Activated T-cell treated with anti-CD3 and anti-CD28 coated beads for 24 hours (primary cell): ENCODE results near the gene ARHGEF39.

Experiments
- DNase-seq: peaks from one replicate; pipeline ENCODE4 v3.0.0-alpha.2; 2020; ENCODE audit warnings: low read depth

Gene ARHGEF39

GRCh38 chr9:35664531-35665470 lies at the start of gene ARHGEF39:
ARHGEF39 (minus strand) TSS chr9:35665195; CDS start chr9:35665169, 26 bp downstream.
- peak; percentile 59 for DNase-seq

DNA sequence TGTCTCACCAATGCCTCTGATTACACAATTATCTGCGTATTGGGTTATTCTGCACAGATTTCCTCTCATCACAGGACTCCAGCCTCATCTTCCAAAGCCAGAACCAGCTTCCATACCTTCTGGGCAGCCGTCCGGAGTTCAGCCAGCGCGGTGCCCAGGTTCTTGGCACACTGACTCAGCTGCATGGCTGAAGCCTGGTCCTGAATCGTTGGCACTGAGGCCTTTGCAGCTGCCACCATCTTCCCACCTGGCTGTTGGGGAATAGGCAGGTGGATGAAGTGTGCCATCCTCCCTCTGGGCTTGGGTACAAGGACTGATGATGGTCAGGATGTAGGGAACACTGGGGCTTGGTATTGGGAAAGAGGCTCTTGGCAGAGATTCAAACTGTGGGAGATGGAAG lies 49.1 kb upstream of the ARHGEF39 start:
- DNase-seq: no peak

DNA sequence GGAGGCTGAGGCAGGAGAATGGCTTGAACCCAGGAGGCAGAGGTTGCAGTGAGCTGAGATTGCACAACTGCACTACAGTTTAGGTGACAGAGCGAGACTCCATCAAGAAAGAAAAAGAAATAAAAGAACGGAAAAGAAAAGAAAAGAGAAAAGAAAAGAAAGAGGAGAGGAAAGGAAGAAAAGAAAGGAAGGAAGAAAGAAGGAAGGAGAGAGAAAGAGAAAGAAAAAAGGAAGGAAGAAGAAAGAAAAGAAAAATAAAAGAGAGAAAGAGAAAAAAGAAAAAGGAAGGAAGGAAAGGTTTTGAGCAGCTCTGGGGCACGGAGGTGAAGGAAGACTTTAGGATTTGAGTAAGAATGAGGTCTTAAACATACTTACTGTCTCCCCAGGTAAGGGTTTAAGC lies 48.6 kb upstream of the ARHGEF39 start:
- DNase-seq: no peak

- no peak for DNase-seq
Observed at GRCh38 chr9:35712762-35713400, 47.9 kb upstream of the ARHGEF39 start.

DNA sequence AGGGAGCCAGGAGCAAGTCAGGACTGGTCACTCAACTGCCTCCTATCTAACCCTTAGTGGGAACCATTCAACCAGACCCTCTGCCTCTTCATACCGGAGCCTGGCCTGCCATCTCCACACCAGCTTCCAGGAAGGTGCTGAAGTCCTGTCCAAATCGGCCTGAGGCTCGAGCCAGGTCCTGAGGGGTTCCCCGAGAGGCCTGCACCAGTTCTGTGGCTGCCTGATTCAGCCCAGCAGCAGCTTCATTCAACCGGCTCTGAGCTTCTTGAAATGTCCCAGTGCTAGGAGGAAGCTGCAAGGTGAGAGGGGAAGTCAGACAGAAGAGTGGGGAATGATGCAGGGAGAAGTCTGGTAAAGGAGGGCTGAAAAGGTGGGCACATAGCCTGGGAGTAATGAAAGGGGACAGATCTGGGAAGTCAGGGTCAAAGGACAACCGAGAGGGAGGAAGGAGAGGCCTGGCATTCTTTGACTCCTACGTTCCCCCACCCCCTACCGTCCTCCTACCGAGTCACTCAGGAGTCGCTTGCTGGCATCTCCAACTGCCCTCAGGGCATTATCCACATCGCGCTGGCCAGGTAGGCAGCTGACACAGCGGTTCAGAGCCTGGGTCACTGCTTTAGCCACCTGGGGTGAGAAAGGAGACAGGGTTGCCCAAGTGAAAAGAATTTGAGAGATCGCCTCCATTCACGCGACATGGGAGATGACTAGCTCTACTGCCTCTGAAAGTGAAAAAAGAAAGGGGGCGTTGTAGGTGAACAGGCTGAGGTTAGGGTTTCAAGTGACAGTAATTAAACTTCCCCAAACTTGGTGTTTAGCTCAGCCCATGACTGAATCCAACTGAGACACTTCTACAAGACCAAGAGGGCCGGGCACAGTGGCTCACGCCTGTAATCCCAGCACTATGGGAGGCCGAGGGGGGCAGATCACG lies 46.8 kb upstream of the ARHGEF39 start:
- DNase-seq: no peak

DNA sequence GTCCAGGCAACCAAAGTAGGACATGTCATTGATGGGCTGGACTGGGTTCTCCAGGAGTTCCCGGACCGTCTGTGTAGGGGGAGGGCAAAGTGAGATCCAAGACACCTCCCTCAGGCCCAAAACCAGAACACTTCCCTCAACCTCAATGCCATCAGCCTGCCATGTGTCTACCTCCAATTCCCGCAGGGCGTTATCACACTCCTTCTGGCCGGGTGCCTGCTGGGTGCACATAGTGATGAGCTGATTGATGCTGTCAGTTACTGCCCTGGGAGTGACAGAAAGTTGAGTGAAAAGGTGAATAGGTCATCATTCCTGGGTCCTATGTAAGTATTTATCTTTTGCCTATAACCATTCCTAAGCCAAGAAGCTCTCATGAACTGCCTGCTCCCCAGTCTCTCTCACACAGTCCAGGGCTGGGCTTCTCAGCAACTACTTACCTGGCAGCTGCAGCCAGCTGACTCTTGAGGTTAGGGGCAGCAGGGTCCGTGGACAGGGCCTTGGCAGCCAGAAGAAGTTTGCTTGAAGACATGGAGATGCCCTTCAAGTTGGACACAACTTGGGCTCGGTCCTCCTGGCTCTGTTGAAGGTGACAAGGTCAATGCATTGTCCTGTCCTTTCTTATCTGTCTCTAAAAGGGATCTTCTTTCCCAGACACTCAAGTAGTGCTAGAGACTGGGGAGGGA lies 46.0 kb upstream of the ARHGEF39 start:
- no peak for DNase-seq

DNA sequence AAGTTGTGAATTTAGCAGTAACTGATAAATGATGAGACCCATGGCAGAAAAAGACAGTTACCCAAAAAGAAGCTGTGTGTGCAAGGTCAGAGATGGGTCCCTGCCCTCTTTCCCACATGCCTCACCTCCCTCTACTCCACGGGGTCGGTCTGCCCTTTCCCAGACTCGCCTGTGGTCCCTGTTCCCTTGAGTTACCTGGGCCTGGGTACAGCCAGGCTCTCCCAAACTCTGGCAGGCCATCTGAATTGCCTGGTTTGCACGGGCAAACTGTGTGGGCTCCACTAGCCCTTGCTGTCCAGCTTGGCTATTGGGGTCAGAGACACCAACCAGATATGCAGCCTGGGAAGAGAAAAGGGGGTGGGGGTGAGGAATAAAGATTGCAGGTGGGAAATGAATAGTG lies 43.2 kb upstream of the ARHGEF39 start:
- DNase-seq: no peak

DNA sequence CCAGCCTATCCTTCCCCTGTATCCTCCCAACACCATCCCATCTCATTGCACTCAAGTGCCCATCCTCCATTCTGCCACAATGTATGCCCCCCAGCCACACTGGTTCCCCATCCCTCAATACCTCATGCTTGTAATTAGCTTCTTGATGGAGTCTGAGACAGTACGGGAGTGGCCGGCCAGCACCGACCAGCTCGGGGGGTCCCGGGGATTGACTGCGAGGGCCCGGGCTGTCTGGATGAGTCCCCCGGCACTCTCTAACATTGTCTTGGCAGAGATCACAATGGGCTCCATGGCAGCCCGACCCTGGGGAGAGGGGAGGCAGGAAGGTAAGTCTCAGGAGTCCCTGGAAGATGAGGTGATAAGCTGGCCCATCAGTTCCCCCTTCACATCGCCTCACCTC lies 42.0 kb upstream of the ARHGEF39 start:
- DNase-seq: no peak

DNA sequence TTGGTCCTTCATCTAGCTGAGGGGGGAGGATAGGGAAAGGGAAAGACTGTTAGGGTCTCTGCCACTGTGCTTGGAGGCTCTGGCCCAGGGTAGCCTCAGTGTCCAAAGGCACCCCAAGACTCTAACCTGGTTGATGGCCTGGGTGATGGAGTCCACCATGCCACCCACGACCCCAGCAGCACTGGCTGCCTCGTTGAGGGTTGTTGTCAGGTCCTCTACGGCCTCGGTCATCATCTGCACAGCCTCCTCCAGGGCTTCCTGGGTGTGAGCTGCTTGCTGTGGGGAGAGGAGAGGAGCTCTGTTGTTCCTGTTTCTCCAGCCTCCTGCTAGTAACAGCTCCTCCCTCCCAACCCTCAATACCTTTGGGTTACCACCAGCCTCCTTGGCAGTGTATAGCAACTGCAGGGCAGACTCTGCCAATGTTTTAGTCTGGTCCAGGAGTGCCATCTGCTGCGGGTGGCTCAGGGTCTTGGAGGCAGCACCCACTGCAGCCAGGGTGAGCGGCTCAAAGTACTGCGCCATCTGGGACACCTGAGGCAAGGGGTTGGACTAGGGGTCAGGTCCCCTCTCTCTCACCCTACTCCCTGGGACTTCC lies 40.9 kb upstream of the ARHGEF39 start:
- no peak for DNase-seq

GRCh38 chr9:35705372-35705771 lies 40.4 kb upstream of the ARHGEF39 start:
- DNase-seq: no peak

DNA sequence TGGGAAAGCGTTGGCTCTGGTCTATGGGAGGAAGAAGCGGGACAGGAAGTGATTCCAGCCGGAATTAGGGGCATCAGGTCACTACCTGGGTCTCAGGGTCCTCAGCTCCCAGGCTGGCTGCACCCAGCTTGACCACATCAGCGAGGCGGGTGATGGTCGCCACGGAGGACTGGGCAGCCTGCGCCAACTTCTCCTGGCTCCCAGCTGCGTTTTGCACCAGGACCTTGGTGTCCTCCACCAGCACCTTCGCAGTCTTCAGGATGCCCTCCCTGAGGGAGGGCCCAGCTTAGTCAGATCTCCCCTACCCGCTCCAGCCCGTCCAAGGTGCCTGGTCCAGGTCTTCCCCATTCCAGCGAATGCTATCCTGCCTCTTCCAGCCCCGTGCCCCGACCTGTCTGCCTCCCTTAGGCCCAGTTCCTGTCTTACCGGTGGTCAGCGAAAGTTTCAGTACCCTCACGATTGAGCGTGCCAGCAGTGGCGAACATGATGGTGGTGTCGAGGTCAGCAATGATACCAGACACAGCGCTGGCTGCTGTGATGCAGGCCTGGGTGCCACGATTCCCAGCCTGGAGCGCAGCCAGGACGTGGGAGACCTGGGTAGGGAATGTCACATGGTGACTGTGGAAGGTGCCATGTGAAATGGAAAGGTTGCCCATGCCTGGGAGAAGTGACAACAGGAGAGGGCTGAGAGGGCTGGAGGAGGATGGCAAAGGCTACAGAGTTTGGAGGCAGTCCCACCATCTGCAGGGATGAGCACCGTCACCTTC lies 39.1 kb upstream of the ARHGEF39 start:
- DNase-seq: no peak

- DNase-seq: no peak
Observed at GRCh38 chr9:35702696-35703095, 37.7 kb upstream of the ARHGEF39 start.

DNA sequence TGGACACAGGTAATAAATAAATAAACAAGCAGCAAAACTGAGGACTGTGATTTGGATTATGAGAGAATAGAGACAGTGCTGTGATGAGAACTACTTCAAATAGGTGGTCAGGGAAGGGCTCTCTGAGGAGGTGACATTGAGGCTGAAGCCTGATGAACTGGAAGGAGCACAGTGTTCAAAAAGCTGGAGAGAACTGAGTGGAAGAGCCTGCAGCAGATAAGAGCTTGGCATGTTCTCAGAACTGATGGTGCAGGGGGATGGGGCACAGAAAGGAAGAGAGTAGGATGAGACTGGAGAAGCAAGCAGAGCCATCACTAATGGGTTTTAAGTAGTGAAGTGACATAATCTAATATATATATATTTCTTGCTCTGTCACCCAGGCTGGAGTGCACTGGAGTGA lies 35.9 kb upstream of the ARHGEF39 start:
- DNase-seq: no peak

DNA sequence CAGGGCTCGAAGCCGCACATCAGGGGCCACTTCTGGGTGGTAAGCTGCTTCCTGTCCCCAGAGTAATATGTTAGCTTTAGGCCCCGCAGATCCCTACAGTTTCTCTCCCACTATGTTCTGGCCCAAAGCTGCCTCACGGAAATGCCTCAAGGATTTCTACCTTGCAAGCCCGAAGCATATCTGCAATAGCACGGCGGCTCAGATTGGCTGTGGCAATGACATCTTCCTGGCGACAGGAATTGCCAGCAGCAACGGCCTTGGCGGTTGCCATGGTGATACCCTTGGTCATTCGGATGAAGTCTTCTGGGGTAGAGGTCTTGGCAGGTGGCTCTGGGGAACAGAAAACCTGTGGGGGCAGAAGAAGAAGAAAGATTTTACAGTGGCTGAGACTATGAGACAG lies 35.0 kb upstream of the ARHGEF39 start:
- DNase-seq: no peak

DNA sequence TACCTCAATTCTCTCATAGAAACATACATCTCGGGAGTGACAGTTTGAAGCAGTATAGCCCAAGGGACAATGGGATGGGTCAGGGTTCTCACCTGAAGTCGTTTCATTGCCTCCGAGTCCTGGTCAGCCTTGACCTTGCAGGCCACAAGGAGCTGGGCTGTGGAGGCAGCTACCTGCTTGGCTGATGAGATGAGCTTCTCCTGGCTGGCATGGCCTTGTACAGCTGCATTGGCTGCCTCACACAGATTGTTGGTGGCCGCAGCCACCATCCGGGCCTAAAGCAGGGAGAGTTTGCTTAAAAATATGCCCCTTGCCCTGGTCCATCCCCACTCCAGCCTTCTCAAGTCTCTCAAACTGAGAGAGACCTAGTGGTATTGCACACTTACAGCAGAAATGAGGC lies 33.2 kb upstream of the ARHGEF39 start:
- no peak for DNase-seq

DNA sequence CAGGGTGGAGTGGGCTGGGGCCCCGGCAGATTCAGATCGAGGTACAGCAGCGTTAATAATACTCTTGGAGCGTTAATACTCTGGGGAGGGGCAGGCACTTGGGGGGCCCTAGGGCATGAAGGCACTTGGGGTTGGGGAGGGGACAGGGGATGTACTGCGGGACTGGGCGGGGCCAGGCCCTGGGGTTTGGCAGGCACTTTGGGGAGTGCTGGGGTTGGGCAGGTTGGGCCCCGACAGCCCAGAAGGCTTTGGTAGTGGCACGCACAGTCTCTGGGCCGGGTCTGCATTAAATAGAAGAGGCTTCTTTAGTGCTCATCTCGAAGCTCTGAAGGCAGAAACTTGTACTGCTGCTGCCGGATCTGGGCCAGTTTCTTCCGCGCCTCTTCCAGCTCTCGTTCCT lies 32.5 kb upstream of the ARHGEF39 start:
- DNase-seq: no peak

DNA sequence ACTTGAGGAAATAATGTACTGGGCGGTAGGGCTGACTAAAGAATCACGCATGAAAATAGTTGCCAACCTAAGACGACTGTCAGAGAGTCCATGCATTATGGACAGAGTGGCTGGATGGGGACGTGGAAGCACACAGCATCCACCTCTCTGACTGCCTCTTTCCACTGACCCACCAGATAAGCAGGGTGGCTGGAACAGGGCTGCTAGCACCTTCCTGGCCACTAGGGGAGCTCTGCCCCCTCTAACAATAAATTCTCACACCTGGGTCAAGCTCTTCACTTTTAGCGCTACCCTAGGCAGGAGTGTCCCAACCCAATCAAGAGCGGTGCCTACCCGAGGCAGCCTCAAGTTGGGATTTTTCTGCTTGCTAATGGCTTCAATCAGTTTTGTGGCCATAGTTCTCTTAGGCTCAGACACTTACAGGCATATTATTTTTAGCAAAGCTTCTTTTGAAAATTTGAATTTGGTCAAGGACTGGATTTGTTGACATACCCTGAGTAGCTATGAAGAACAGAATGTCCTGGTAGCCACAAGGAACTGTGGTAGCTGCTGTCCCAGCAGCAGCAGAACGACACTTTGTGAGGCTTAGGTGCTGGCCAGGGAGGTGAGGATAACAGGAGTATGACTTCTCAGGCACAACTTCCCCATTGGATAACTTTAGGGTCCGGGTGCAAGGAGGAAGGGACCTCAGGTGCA lies 31.7 kb upstream of the ARHGEF39 start:
- peak; percentile 40 for DNase-seq

DNA sequence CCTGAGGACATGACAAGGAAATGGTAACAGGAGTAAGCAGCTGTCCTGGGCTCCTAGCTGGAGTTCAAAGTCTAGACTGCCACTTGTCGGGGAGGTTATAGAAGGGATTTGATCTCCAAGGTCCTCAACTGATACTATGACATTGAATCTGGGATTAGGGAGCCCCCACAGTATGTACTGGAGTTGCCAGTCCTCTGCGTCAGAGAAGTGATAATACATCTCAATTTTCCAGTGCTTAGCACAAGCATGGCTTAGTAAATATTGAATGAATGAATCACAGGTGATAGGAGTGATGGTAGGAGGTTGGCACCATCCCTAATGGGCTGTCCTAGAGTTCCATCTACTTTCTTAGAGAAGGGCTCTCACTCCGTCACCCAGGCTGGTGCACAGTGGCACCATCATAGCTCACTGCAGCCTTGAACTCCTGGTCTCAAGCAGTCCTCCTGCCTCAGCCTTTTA lies 31.0 kb upstream of the ARHGEF39 start:
- DNase-seq: no peak

DNA sequence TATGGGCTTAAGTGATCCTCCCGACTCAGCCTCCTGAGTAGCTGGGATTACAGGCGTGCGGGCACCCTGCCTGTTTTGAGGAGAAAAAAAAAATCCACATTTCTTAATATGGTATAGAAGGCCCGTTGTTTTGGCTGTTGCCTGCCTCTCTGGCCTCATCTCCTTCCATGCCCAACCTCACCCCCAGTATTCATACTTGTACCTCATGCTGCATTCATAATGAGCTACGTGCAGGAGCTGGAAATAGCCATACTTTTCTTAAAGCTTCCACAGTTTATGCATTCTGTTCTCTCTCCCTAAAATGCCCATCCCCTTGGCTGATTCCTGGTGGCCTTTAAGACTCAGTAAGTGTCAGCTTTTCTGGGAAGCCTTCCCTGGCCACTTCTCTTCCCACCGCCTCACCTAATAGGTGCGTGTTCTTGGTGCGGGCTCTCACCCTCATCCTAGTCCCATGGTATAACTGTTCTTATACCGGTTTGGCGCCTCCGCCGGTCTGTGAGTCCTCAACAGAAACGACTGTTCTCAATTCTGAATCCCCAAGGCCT lies 26.8 kb upstream of the ARHGEF39 start:
- no peak for DNase-seq

- DNase-seq: no peak
Observed at GRCh38 chr9:35691334-35691650, 26.3 kb upstream of the ARHGEF39 start.
